ENCODE measurements around the gene ANKRD65.
A peak's percentile ranks its signal among the peaks of the same experiment; 100 is the strongest.
"Not testable (repeated sequence)": the region's sequence is repeated elsewhere in the genome, so short reads cannot be mapped to it uniquely, and the experiment has no call there.

Gene ANKRD65

DNA sequence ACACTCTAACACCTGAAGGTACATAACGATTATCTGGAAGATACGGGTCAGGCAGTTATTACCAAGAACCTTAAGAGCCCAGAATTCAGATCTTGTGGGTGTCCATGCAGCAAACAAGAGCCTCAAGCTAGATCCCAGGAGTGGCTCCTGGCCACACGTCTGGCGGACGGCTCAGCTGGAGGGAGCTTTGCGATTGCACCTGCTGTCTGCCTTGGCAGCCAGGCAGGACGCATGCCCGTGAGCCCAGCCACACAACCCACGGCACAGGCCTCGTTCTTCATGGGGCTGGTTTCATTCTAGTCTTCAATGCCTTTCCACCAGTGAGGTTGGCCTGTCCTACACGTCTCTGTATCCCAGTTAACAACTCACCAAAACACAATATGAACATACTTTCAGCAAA is 27.6 kb downstream of the ANKRD65 start:
- no peak for DNase-seq (ENCODE audit: low read depth)

- no peak for DNase-seq (ENCODE audit: low read depth)
Observed at GRCh38 chr1:1393014-1393413, 28.1 kb downstream of the ANKRD65 start.

DNA sequence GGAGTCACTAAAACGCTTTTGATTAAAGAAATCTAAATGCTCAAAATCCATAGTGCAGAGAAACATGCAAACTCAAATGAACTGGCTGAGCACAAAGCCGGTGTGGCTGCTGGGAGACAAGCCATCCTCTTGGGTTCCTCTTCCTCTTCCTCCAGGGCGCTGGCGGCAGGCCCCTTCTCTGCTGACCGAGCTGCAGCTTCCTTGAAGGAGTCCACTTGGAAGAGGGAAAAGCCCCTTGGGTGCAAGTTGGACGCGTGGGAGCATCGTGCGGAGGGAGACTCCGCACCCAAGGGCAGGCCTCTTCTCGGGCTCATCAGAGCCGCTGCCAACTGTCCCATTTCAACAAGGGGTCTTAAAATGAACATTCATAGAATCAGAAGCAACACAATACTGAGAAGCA is 29.9 kb downstream of the ANKRD65 start:
- no peak for DNase-seq (ENCODE audit: low read depth)

GRCh38 chr1:1390675-1391074 is 30.4 kb downstream of the ANKRD65 start:
- DNase-seq (ENCODE audit: low read depth): no peak

DNA sequence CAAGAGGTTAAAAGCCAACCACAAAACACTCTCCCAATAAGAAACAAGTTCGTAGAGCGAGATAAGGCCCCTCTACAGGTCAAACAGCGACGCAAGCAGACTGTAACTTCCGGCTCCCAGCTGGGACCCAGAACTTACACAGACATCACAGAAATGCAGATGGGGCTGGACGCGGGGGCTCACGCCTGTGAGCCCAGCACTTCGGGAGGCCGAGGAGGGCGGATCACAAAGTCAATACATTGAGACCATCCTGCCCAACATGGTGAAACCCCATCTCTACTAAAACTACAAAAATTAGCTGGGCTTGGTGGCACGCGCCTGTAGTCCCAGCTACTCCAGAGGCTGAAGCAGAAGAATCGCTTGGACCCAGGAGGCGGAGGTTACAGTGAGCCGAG is 33.0 kb downstream of the ANKRD65 start:
- no peak for DNase-seq (ENCODE audit: low read depth)

DNA sequence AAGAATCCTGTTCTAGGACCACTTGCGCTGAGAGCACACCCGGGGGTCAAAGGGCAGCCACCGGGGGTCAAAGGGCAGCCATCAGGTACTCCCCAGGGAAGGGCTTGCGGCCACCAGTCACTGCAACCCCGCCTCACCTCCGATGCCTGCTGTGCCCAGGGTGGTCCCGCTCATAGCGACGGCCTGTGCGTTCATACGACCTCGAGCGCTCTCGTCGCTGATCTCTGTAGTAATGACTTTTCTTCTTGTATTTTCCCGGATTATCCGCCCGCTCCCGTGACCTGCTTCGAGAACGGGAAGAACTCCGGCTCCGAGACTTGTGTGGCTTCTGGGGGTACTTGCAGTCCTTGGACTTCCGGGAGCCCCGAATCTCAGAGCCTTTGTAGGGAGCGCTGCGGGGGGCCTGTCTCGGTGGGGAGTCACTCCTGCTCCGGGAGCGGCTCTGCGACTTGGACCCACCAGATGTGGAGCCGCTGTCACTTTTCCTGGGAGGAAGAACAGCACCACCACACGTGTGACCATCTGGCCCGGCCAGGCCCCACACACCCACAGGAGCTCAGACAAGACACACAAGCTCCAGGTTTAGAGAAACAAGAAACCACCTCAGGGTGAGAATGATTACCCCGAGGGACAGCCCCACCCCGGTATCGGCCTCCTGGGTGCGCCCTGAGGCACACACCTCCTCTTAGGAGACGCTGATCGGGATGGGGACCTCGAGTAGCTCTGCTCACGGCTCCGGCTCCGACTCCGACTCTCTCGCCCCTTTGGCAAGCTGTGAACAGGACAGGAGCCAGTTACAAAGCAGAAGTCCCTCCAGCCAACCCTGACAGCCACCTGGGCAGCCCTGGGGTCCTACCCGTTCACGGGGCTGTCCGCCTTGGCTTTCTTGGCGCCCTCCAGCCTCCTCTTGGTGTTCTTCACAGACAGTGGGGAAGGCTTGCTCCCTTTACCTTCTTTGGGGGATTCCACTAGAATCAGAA is 33.7 kb downstream of the ANKRD65 start:
- no peak for DNase-seq (ENCODE audit: low read depth)

DNA sequence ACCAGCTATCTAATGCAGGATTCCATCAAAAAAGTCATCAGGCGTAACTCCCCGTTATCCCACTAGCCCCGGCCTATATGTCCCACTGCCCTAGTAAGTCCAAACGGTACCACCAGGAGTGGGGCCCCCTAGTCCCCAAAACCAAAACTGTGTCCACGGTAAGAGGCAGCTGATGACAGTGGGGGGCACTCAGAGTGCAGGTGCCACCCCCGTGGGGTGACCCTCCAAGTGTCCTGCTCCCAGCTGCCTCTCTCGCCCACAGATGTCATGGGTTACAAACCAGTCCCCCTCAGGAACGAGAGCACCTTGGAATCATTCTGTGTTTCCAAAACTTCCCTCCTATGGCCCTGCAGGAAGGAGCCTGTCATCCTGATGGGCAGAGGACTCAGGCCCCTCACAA is 35.1 kb downstream of the ANKRD65 start:
- no peak for DNase-seq (ENCODE audit: low read depth)

DNA sequence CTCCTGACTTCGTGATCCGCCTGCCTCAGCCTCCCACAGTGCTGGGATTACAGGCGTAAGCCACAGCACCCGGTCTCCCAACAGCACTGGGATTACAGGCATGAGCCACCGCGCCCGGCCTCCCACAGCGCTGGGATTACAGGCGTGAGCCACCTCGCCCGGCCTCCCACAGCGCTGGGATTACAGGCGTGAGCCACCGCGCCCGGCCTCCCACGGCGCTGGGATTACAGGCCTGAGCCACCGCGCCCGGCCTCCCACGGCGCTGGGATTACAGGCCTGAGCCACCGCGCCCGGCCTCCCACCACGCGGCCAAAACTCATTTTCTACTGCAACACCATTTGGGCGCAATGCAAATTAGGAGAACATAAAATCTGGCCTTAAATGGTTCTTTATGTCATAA is 35.7 kb downstream of the ANKRD65 start:
- not testable (repeated sequence) for DNase-seq (ENCODE audit: low read depth)

- no peak for DNase-seq (ENCODE audit: low read depth)
Observed at GRCh38 chr1:1381294-1381693, 39.8 kb downstream of the ANKRD65 start.

DNA sequence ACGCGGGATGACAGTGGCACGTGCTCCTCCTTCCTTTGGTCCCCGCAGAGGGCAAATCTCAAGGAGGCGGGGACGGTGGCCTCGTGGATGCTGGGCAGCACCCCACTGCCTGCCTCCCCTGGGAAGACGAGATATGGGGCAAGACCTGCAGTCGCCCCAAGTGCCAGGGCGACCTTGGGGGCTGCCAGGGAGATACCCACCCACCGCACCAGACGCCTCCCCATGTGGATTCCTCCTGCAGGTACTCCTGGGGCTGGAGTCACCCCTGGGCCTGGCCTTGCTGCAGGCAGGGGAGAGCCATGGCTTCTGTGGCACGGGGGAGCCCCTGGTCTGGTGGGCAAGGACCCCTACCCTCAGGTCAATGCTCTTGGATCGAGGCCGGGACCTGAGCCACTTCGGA is 40.2 kb downstream of the ANKRD65 start:
- no peak for DNase-seq (ENCODE audit: low read depth)

- no peak for DNase-seq (ENCODE audit: low read depth)
Observed at GRCh38 chr1:1377540-1378205, 43.4 kb downstream of the ANKRD65 start.

DNA sequence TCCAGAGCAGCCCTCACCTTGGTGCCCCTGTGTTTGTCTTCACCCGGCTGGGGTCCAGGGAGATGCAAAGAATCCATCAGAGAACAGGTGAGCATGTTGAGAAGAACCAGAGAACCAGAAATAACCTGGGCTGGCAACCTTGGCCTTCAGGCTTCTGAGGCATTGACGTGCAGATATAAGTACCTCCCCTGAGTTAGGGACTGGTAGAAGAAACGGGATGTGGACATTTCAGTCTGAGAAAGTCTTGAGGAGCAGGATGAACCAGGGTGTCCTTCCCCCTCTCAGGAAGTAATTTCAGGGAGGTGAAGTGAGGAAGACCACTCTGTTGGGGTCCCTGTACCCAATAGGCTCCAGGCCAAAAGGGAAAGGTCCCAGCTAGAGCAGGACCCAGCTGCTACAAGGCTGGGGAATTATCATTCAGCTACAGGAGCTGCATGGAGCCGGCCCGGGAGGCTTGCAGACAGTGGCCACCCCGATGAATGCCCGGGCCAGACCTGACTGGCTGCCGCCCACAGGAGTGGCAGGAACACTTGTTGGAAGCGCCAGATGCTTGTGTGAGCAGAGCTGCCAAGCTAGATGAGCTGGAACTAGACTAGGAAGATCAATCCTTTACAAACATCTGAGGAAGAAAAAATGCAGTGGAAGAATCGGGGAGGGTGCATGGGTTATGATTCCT is 44.4 kb downstream of the ANKRD65 start:
- DNase-seq (ENCODE audit: low read depth): no peak

DNA sequence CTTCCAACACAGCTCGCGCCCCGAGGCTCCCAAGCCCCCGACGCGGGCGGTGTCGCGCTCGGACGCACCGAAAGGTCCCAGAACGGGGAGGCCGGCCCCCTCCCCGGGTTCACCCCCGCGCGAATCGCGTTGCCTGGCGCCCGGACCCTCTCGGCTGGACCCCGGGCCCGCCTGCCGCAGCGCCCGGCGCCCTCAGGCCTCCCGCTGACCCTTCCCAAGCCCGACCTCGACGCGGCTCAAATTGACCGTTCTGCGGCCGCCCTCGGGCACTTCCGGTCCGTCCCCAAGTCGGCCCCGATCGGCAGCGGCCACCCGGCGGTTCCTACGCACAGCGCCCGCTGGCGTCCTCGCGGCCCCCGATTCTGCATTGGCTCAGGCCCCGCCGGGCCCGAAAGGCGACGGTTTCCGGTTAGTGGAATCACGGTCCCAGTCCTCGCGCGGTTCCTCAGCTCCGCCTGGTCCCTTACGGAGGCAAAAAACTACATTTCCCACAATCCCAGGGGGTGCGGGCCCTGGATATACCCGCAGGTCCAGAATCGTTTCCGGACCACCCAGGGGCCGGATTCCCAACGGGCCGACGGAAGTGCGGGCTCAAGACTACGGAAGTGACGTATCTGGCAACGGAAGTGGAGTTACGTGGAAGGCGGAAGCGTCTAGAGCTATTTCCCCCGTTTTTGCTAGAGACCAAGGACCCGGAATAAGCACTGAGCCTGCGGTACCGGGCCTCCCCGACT is 46.0 kb downstream of the ANKRD65 start, which contains the start of gene AURKAIP1:
AURKAIP1 (minus strand) TSS at position 279 of the 734 bp plus-strand sequence. CDS start 451 bp downstream, outside the sequence.
- peak; percentile 83 for DNase-seq (ENCODE audit: low read depth)

- DNase-seq (ENCODE audit: low read depth): no peak
Observed at GRCh38 chr1:1374589-1374928, 46.5 kb downstream of the ANKRD65 start.

- DNase-seq (ENCODE audit: low read depth): no peak
Observed at GRCh38 chr1:1373815-1374588, 47.1 kb downstream of the ANKRD65 start.

GRCh38 chr1:1373051-1373814 is 47.8 kb downstream of the ANKRD65 start:
- DNase-seq (ENCODE audit: low read depth): no peak

DNA sequence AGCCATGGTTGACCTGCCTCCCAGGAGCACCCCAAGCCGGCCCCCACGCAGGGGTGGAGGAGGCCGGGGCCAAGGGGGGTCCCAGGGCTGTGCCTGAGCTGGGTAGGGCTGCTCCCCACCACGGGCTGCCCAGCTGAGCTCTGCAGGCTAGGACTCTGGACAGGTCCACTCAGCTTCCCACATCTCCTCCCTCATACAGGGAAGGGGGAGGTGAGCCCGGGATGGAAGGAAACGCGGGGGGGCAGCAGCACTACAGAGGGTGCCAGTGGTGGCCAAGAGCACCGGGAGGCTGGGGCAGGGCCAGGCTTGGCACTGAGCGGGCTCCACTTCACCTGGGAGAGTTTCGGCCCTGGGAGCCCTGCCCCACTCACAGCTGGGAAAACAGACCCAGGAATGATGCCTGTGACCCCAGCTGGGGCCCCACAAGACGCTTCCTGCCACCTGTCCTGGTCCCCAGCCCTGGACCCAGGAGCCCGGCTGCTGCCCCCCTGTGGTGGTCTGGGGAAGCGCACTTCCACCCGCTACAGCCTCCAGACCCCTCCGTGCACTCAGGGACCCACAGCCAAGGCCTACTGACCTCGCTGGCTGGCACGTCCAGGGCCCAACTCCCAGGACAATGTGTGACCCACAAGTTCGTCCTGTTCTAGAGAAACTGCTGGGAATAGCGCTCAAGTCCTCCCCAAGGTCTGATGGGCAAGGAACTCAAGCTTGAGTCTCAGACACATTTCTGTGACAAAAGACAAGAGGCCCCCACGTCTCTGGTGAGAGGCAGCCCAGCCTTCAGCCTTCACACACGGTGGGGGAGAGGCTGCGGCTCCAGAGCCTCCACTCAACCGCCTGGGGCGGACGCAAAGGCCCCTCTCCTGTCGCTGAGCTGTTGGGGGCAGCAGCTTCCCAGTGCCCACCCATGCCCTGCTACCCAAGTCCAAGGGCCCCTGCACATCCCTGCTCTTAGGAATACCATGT is 49.0 kb downstream of the ANKRD65 start:
- DNase-seq (ENCODE audit: low read depth): peak; percentile 69

DNA sequence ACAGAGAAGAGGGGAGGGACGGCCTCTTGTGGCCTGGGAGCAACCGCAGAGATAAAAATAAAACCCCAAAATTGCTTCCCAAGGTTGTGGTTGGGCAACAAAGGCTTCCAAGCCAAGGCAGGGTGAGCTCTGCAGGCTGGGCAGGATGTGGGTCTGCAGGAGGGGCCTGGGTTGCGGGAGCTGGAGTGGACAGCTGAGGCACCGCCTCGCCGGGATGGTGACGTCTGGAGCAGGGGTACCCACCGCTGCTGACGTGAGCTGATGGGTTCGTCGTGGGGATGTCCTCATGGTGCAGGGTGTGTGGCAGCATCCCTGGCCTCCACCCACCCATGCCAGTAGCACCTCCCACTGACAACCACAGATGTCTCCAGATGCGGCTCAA is 49.7 kb downstream of the ANKRD65 start:
- DNase-seq (ENCODE audit: low read depth): no peak

DNA sequence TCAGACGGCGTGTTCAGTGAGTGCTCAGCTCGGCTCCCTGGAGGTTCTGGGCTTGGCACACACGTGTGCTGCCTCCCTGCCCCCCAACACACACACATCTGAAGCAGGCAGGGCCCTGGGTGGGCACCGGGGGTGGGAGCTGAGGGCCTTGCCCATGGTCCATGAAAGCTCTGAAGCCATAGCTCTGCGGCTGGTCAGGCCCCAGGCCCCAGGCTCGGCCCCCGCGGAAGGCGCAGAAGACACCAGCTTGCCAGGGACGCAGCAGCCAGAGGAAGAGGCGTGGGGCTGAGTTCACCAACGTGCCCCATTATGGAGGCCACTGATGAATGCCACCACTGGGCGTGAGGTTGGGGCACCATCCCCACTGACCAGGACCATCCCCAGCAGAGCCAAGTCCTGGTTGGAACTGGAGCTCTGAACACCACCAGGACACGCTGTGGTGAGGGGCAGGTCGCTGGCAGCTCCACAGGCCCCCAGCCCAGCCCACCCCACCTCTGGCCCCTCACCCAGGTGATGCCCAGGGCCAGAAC is 50.2 kb downstream of the ANKRD65 start:
- no peak for DNase-seq (ENCODE audit: low read depth)
